GM12872 (cell line): ENCODE measurements around the gene ENO3.

Experiments used
- CTCF ChIP-seq: IDR thresholded peaks from 3 replicates; pipeline ENCODE4 v1.5.1; 2011; ENCODE audit warnings: low read depth, mild to moderate bottlenecking, low read length, moderate library complexity; ENCODE audit not compliant: insufficient read depth

The ENO3 gene

GRCh38 chr17:4934173-4934979 lies 16.5 kb upstream of the ENO3 start:
- peak; percentile 30; the same call in 1 of the 3 replicates for TF ChIP-seq CTCF

- no peak for TF ChIP-seq CTCF
Measured at GRCh38 chr17:4935650-4936049, 15.3 kb upstream of the ENO3 start.

DNA sequence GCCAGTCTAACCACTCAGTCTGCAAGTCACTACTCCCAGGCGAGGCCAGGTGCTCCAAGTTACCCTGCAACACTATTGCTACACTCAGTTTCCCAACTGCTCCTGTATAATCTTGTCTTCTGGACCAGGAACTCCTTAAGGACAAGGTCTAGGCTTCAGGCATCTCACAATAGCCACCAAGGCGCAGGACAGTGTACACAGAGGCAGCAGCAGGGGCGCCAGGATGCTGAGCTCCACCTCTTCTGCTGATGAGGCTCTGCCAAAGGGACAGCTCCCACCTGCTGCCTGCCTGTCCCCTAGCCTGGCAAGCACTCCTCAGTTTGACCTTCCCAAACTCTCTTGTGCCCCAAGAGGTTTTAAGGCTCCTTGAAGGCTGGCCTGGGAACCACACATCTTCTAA lies 14.5 kb upstream of the ENO3 start:
- TF ChIP-seq CTCF: no peak

- no peak for TF ChIP-seq CTCF
Measured at GRCh38 chr17:4937553-4937952, 13.4 kb upstream of the ENO3 start.

DNA sequence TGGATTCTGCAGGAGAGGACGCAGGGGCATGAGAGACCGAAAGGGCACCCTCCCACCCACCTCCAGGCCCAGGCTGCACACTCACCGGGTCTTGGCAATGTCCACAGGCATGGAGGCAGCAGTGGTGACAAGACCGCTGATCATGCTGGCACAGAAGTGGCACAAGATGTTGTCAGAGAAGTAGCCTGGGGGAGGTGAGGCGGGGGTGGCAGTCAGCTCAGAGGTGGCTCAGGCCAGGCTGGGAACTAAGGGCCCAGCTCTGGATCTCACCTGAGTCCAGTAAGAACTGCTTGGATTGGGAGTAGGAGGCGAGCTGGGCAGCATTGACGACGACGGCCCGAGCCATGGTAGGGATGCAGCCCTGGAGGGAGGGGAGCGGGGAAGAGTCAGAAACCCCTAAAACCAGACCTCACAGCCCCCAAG lies 12.8 kb upstream of the ENO3 start:
- no peak for TF ChIP-seq CTCF

GRCh38 chr17:4938688-4939545 lies 12.0 kb upstream of the ENO3 start:
- TF ChIP-seq CTCF: no peak

DNA sequence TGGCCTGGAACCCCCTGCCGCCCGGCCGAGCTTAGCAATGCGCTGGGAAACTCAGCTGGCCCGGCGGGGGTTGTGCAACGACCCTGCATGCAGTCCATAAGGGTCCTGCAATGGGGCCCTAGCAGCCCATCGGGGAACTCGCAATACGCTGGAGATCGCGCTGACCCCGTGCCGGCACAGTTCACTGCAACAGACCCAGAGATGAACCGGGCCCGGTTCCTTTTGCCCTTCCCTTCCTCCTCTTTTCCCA lies 11.4 kb upstream of the ENO3 start:
- no peak for TF ChIP-seq CTCF
